Heart left ventricle (tissue), 13 donors: Measurements from ENCODE around the gene SLC25A47.

Experiments used
- CTCF ChIP-seq, 12 donors: fragments of 200-600 bp; sonication (generic) in 4 of 12; IDR thresholded peaks; one replicate each; pipeline versions ENCODE4 v1.5.0 to v1.8.0; 2018 to 2022; ENCODE audit warnings: antibody characterized with exemption in 12 of 12, mild to moderate bottlenecking in 5 of 12
- POLR2A ChIP-seq, 2 donors: fragments of 450-650 bp; IDR thresholded peaks; one replicate each; pipeline ENCODE4 v1.6.1; 2017; ENCODE audit warnings: antibody characterized with exemption in 2 of 2, mild to moderate bottlenecking in 2 of 2, moderate library complexity in 2 of 2
- donor health status: ischemic (EF 13 %, LVEDD 7.1; RV severe dilation, severe dysfunction).
- donor health status: DM: no; HTN: yes; CAD: no.
- donor health status: DM: no; HTN: no; CAD: no.
- donor health status: ischemic (EF 25% LVEDD 6.9; RV normal size, moderate dysfunction).
- donor health status: ischemic (EF 25% LVEDD 5.7; RV mildly dilated, moderate dysfunction).
- donor health status: ischemic (EF 35%, LVEDD 5.7; RV mildly dilated, moderate dysfunction).
- donor health status: nonischemic (EF 11% LVEDD 7.7; RV severe dilation, severe dysfunction).
- donor health status: DM: yes; HTN: yes; CAD: no.
- donor health status: PGD.
- donor health status: ischemic (EF 29% LVEDD 5.4; RV normal size, mild dysfunction).
- donor health status: nonischemic (EF 23%, LVEDD 6.1; RV moderate dilation, normal function).

- TF ChIP-seq CTCF (IDR thresholded peaks at IDR 0.05) (no peak), POLR2A (IDR thresholded peaks at IDR 0.05) (no peak)
Observed at GRCh38 chr14:100370003-100370402, 46.9 kb downstream of the SLC25A47 start.
